ENCODE measurements around the gene CTRL.

GRCh38 chr16:67977469-67978227 is 46.0 kb upstream of the CTRL start:
- TF ChIP-seq SP1 (IDR thresholded peaks at IDR 0.05) (no peak), ELF4 (IDR thresholded peaks at IDR 0.05) (no peak), PKNOX1 (IDR thresholded peaks at IDR 0.05) (no peak), ARNT (IDR thresholded peaks at IDR 0.05) (no peak), FOXM1 (IDR thresholded peaks at IDR 0.05; ENCODE audit: borderline replicate concordance) (no peak), SUZ12 (IDR thresholded peaks at IDR 0.05) (no peak), L3MBTL2 (conservative IDR thresholded peaks at IDR 0.05) (no peak), BHLHE40 (IDR thresholded peaks at IDR 0.05; ENCODE audit: borderline replicate concordance) (no peak)

Measured in HEK293T (cell line).